H1 (cell line): ENCODE data around the gene ACOT2. TPM values are rescaled to one million over a fixed set of nuclear protein-coding genes. Genes with fewer than 3 reads are reported as not detected.
A peak's percentile ranks its signal among the peaks of the same experiment; 100 is the strongest.

ENCODE experiments used
- CTCF ChIA-PET: fragments of 300-600 bp; sonication (Branson Sonifier 250); formaldehyde crosslinking; loops from one replicate; lab custom pipeline; 2021; ENCODE audit not compliant: partially characterized antibody; lab: Charles Lee
- POLR2A ChIA-PET: fragments of 300-600 bp; sonication (Branson Sonifier 250); formaldehyde crosslinking; loops from one replicate; lab custom pipeline; 2021; ENCODE audit warnings: inconsistent platforms; ENCODE audit not compliant: partially characterized antibody; lab: Charles Lee
- DNase-seq, 2 experiments: peaks; one replicate each; pipeline versions ENCODE4 v3.0.0 to v3.0.0-alpha.2; 2010 to 2022; ENCODE audit warnings: low spot score in 2 of 2, low read depth in 1 of 2, mixed read lengths in 1 of 2
- FAIRE-seq: peaks from 2 replicates; lab custom pipeline; 2011; peaks lifted over from hg19 to GRCh38; lab: Jason Lieb, UNC
- H2AFZ ChIP-seq: 2 replicates; pipeline ENCODE4 v1.8.1; 2012; ENCODE audit warnings: low read length, inconsistent platforms
- H2AK5ac ChIP-seq: 2 replicates; pipeline ENCODE4 v1.6.1; 2013; ENCODE audit warnings: low read depth, low read length
- H2BK120ac ChIP-seq: replicated peaks from 2 replicates; pipeline ENCODE3; 2013; ENCODE audit warnings: low read depth, low read length, inconsistent platforms
- H2BK12ac ChIP-seq: 2 replicates; pipeline ENCODE4 v1.6.1; 2013; ENCODE audit warnings: low read depth, low read length
- H2BK15ac ChIP-seq: 2 replicates; pipeline ENCODE4 v1.6.1; 2013; ENCODE audit warnings: low read length
- H2BK20ac ChIP-seq: 2 replicates; pipeline ENCODE4 v1.6.1; 2013; ENCODE audit warnings: low read length
- H2BK5ac ChIP-seq: 2 replicates; pipeline ENCODE4 v1.6.1; 2013; ENCODE audit warnings: low read depth, low read length
- H3K14ac ChIP-seq: 2 replicates; pipeline ENCODE4 v1.6.1; 2013; ENCODE audit warnings: inconsistent platforms; ENCODE audit not compliant: insufficient read length
- H3K18ac ChIP-seq: 2 replicates; pipeline ENCODE4 v1.6.1; 2013; ENCODE audit warnings: low read length; ENCODE audit errors: extremely low read depth
- H3K23ac ChIP-seq: 2 replicates; pipeline ENCODE4 v1.6.1; 2013; ENCODE audit warnings: inconsistent platforms; ENCODE audit not compliant: insufficient read length
- H3K23me2 ChIP-seq: 2 replicates; pipeline ENCODE4 v1.6.1; 2013; ENCODE audit warnings: low read depth, low read length
- H3K27ac ChIP-seq: 2 replicates; pipeline ENCODE4 v1.6.1; 2011; ENCODE audit warnings: low read depth, low read length, inconsistent platforms
- H3K27me3 ChIP-seq, 4 experiments: replicated peaks in 1 of 4; 1 replicate in 1 of 4; 2 replicates in 3 of 4; pipeline versions ENCODE4 v1.6.1 to v1.8.1; 2011 to 2013; ENCODE audit warnings: low read length in 3 of 4, mild to moderate bottlenecking in 3 of 4, inconsistent platforms in 2 of 4, mixed read lengths in 2 of 4, moderate library complexity in 1 of 4; ENCODE audit not compliant: control insufficient read depth in 3 of 4, insufficient read depth in 3 of 4; ENCODE audit errors: extremely low read depth in 1 of 4
- H3K36me3 ChIP-seq, 4 experiments: 2 replicates each; pipeline versions ENCODE4 v1.6.1 to v1.8.1; 2011 to 2013; ENCODE audit warnings: mild to moderate bottlenecking in 4 of 4, low read length in 3 of 4, moderate library complexity in 2 of 4, control low read depth in 1 of 4, inconsistent platforms in 1 of 4; ENCODE audit not compliant: insufficient read depth in 4 of 4, control insufficient read depth in 2 of 4
- H3K4ac ChIP-seq: replicated peaks from 2 replicates; pipeline ENCODE3; 2013; ENCODE audit warnings: low read length, low read depth, mixed read lengths, inconsistent platforms; ENCODE audit not compliant: insufficient read length
- H3K4me1 ChIP-seq, 4 experiments: replicated peaks in 1 of 4; 1 replicate in 1 of 4; 2 replicates in 3 of 4; pipeline versions ENCODE4 v1.6.1 to v1.8.1; 2011 to 2013; ENCODE audit warnings: low read length in 3 of 4, inconsistent platforms in 2 of 4, mixed read lengths in 1 of 4; ENCODE audit not compliant: insufficient read depth in 4 of 4, control insufficient read depth in 3 of 4
- H3K4me2 ChIP-seq, 2 experiments: 2 replicates each; pipeline versions ENCODE4 v1.6.1 to v1.8.1; 2011 to 2013; ENCODE audit warnings: low read depth in 2 of 2, low read length in 2 of 2, control low read depth in 1 of 2, inconsistent platforms in 1 of 2, mild to moderate bottlenecking in 1 of 2; ENCODE audit not compliant: insufficient read depth in 1 of 2
- H3K4me3 ChIP-seq, 4 experiments: fragments of 200-600, 300-600 bp in 1 of 4; sonication (generic), shearing (Covaris generic), sonication (Bioruptor Twin) in 1 of 4; 2 replicates each; pipeline versions ENCODE4 v1.5.1 to v1.8.1; 2011 to 2016; ENCODE audit warnings: low read length in 4 of 4, low read depth in 3 of 4, control low read depth in 2 of 4, inconsistent platforms in 2 of 4, mild to moderate bottlenecking in 2 of 4, mixed read lengths in 1 of 4, moderate library complexity in 1 of 4; ENCODE audit not compliant: insufficient read depth in 2 of 4; ENCODE audit errors: extremely low read depth in 1 of 4
- H3K56ac ChIP-seq: replicated peaks from 2 replicates; pipeline ENCODE3; 2013; ENCODE audit warnings: low read depth, mild to moderate bottlenecking, mixed read lengths, low read length, inconsistent platforms; ENCODE audit not compliant: insufficient read length
- H3K79me1 ChIP-seq: 2 replicates; pipeline ENCODE4 v1.6.1; 2013; ENCODE audit warnings: low read depth, low read length, control low read depth
- H3K79me2 ChIP-seq, 2 experiments: 2 replicates each; pipeline versions ENCODE4 v1.6.1 to v1.8.1; 2012 to 2013; ENCODE audit warnings: low read length in 2 of 2, mild to moderate bottlenecking in 2 of 2, inconsistent platforms in 1 of 2; ENCODE audit not compliant: insufficient read depth in 2 of 2, control insufficient read depth in 1 of 2
- H3K9ac ChIP-seq, 4 experiments: replicated peaks in 1 of 4; 1 replicate in 1 of 4; 2 replicates in 3 of 4; pipeline versions ENCODE4 v1.6.1 to v1.8.1; 2011 to 2013; ENCODE audit warnings: low read depth in 3 of 4, low read length in 3 of 4, control low read depth in 2 of 4, mild to moderate bottlenecking in 2 of 4, moderate library complexity in 2 of 4, inconsistent platforms in 1 of 4; ENCODE audit errors: extremely low read depth in 1 of 4
- H3K9me3 ChIP-seq, 2 experiments: 2 replicates each; pipeline versions ENCODE4 v1.6.1 to v1.8.1; 2012 to 2013; ENCODE audit warnings: mild to moderate bottlenecking in 2 of 2, moderate library complexity in 2 of 2, control low read depth in 1 of 2, inconsistent platforms in 1 of 2, low read depth in 1 of 2, low read length in 1 of 2, mixed read lengths in 1 of 2; ENCODE audit not compliant: insufficient read depth in 2 of 2
- H4K20me1 ChIP-seq, 2 experiments: replicated peaks in 1 of 2; 2 replicates each; pipeline versions ENCODE3 to v1.8.1; 2011 to 2013; ENCODE audit warnings: inconsistent platforms in 2 of 2, low read length in 2 of 2, mild to moderate bottlenecking in 1 of 2; ENCODE audit not compliant: insufficient read depth in 2 of 2, control insufficient read depth in 1 of 2
- H4K5ac ChIP-seq: 2 replicates; pipeline ENCODE4 v1.6.1; 2013; ENCODE audit warnings: low read length, low read depth, mixed read lengths, inconsistent platforms; ENCODE audit not compliant: insufficient read length
- H4K8ac ChIP-seq: 2 replicates; pipeline ENCODE4 v1.8.0; 2013; ENCODE audit warnings: mild to moderate bottlenecking, moderate library complexity, low read length, inconsistent platforms; ENCODE audit not compliant: insufficient read depth; ENCODE audit errors: extremely low read depth
- H4K91ac ChIP-seq: replicated peaks from 2 replicates; pipeline ENCODE3; 2013; ENCODE audit warnings: low read length, mixed read lengths, inconsistent platforms; ENCODE audit not compliant: insufficient read length
- CEBPB ChIP-seq: IDR thresholded peaks from 2 replicates; pipeline ENCODE4 v1.6.1; 2012; ENCODE audit warnings: low read depth, low read length
- CREB1 ChIP-seq: IDR thresholded peaks from 2 replicates; pipeline ENCODE4 v1.6.1; 2012; ENCODE audit warnings: inconsistent platforms
- GABPA ChIP-seq: IDR thresholded peaks from 2 replicates; pipeline ENCODE4 v1.6.1; 2011; ENCODE audit warnings: mild to moderate bottlenecking, low read length, moderate library complexity, borderline replicate concordance; ENCODE audit not compliant: insufficient read depth
- GTF2F1 ChIP-seq: IDR thresholded peaks from 2 replicates; pipeline ENCODE4 v1.6.1; 2012; ENCODE audit warnings: low read depth, low read length, improper control_type of control experiment, borderline replicate concordance
- HDAC6 ChIP-seq: IDR thresholded peaks from one replicate; pipeline ENCODE4 v1.7.1; 2012; ENCODE audit warnings: low read depth, mild to moderate bottlenecking, inconsistent platforms, low read length, moderate library complexity
- KDM4A ChIP-seq: IDR thresholded peaks from one replicate; pipeline ENCODE4 v1.7.1; 2012; ENCODE audit warnings: low read depth, mild to moderate bottlenecking, moderate library complexity, low read length, inconsistent platforms; ENCODE audit not compliant: severe bottlenecking
- PHF8 ChIP-seq: fragments of 200-600 bp; sonication (generic); conservative IDR thresholded peaks from 2 replicates; pipeline ENCODE4 v1.7.1; 2012; ENCODE audit warnings: low read depth, mild to moderate bottlenecking, inconsistent platforms, low read length, moderate library complexity
- POLR2A ChIP-seq, 2 experiments: IDR thresholded peaks; 1 replicate in 1 of 2; 2 replicates in 1 of 2; pipeline ENCODE4 v1.6.1; 2011; ENCODE audit warnings: low read depth in 2 of 2, low read length in 2 of 2, mild to moderate bottlenecking in 2 of 2; ENCODE audit errors: control extremely low read depth in 1 of 2
- RBBP5 ChIP-seq: IDR thresholded peaks from 2 replicates; pipeline ENCODE4 v1.7.1; 2012; ENCODE audit warnings: low read depth, mild to moderate bottlenecking, inconsistent platforms, low read length, moderate library complexity, borderline replicate concordance
- TAF1 ChIP-seq: IDR thresholded peaks from 2 replicates; pipeline ENCODE4 v1.6.1; 2011; ENCODE audit warnings: mild to moderate bottlenecking, low read depth, low read length
- TAF7 ChIP-seq: optimal IDR thresholded peaks from 2 replicates; pipeline ENCODE3; 2011; ENCODE audit warnings: low read depth, mild to moderate bottlenecking, inconsistent platforms, low read length, moderate library complexity, borderline replicate concordance
- YY1 ChIP-seq: IDR thresholded peaks from 2 replicates; pipeline ENCODE4 v1.6.1; 2011; ENCODE audit warnings: low read depth, mild to moderate bottlenecking, low read length
- WGBS, 2 experiments: shearing (Covaris generic) in 1 of 2; methylation state at CpG; one replicate each; pipeline versions ENCODE4 v1.1.6 to v1.1.7; 2013 to 2015; ENCODE audit warnings: low lambda C conversion rate in 2 of 2, mixed read lengths in 2 of 2, inconsistent platforms in 1 of 2, low coverage in 1 of 2, missing lambda C conversion rate in 1 of 2; ENCODE audit not compliant: insufficient replicate concordance in 2 of 2, insufficient coverage in 1 of 2, insufficient read length in 1 of 2; ENCODE audit errors: extremely low coverage in 1 of 2, missing lambda C conversion rate in 1 of 2; 5-methylcytosine and 5-hydroxymethylcytosine counted together
- polyA plus RNA-seq, 7 experiments: library from polyadenylated mRNA; depleted of rRNA in 3 of 7; stranded (reverse) in 5 of 7; unstranded in 2 of 7; fragments of >200 nt in 5 of 7; fragments of 200-250 nt in 2 of 7; gene quantifications; 1 replicate in 5 of 7; 2 replicates in 1 of 7; 4 replicates in 1 of 7; pipeline versions ENCODE4 v1.2.1 to v1.2.3, GENCODE V29; 2011 to 2013; ENCODE audit warnings: missing spikeins in 2 of 7, mixed read lengths in 2 of 7
- total RNA-seq: library from RNA; stranded (reverse); fragmentation: NEBNext Ultra II Directional; extraction: Animal tissue kit (Norgen Biotek cat#: 25700); gene quantifications from 2 replicates; pipeline ENCODE4 v1.2.1, GENCODE V29; 2021

The ACOT2 gene
- total and polyA plus RNA-seq, 2 of the 8 experiments (the other 6 are each of a cell fraction or from before 2014, with no cell fraction given), result 5.8 to 5.9 TPM

DNA sequence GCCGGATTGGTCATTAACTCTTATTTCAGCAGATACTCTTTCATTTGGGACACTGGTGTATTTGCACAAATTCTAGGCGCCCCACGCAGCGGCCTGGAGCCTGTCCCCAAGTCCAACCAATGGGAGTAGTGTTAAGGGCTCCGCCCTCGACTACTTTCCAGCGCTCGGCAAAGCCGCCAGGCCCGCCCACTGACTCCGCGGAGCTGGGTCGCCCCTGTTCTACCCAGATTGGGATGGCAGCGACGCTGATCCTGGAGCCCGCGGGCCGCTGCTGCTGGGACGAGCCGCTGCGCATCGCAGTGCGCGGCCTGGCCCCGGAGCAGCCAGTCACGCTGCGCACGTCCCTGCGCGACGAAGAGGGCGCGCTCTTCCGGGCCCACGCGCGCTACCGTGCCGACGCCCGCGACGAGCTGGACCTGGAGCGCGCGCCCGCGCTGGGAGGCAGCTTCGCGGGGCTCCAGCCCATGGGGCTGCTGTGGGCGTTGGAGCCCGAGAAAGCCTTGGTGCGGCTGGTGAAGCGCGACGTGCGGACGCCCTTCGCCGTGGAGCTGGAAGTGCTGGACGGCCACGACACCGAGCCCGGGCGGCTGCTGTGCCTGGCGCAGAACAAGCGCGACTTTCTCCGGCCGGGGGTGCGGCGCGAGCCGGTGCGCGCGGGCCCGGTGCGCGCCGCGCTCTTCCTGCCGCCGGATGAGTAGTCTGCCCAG lies 43.5 kb downstream of the ACOT2 start, which contains the start of gene ACOT6:
TSS of gene ACOT6 (plus strand) at position 179 of the 707 bp plus-strand sequence. CDS start at position 234, 55 bp downstream.
- H4K8ac ChIP-seq, result peak within 1 kb of the TSS; percentile 92; the same call in 1 of the 2 replicates
- no peak within 1 kb of the TSS for H2BK20ac ChIP-seq
- no peak within 1 kb of the TSS; the same call in 1 of the 2 replicates for H3K27ac ChIP-seq
- WGBS, 2 experiments, result 1% methylated on average over 50 of the region's 84 CpGs; no CpG with 5 or more reads in 1 of the 2 experiments
- H4K5ac ChIP-seq, result no peak within 1 kb of the TSS
- H3K18ac ChIP-seq, result peak within 1 kb of the TSS; percentile 38
- no peak within 1 kb of the TSS for H3K23ac ChIP-seq
- H2AK5ac ChIP-seq, result no peak within 1 kb of the TSS
- H3K56ac ChIP-seq, result peak within 1 kb of the TSS; percentile 59
- H3K9ac ChIP-seq, result peak within 1 kb of the TSS; percentile 45 to 82 (median 70); a peak in 6 of 7 replicates
- peaks cover 5% of the 10 kb centered on the region; the same call in 1 of the 2 replicates for H3K23me2 ChIP-seq
- no peak within 1 kb of the TSS for H3K14ac ChIP-seq
- H2BK15ac ChIP-seq, result no peak within 1 kb of the TSS; the same call in 1 of the 2 replicates
- peak within 1 kb of the TSS; percentile 40 to 84 for H3K4me2 ChIP-seq
- peak in 1 of 2 experiments; percentile 89 for DNase-seq
- H3K79me2 ChIP-seq, result no peaks in the 10 kb centered on the region
- peak within 1 kb of the TSS; percentile 66; the same call in 1 of the 2 replicates for H2BK5ac ChIP-seq
- H3K9me3 ChIP-seq, result no peaks in the 10 kb centered on the region
- no peaks in the 10 kb centered on the region for H3K79me1 ChIP-seq
- H2BK120ac ChIP-seq, result no peak within 1 kb of the TSS
- no peak within 1 kb of the TSS for H3K4ac ChIP-seq
- CTCF ChIA-PET, result interaction anchor here (0.8 to 1.7 kb wide), 7 partner anchors 13 to 146 kb away, joined by 3 to 11 read pairs (median 4); no protein-coding TSS in a partner anchor
- no peak within 1 kb of the TSS for H4K91ac ChIP-seq
- peak within 1 kb of the TSS; percentile 46; the same call in 1 of the 2 replicates for H2BK12ac ChIP-seq
- POLR2A ChIA-PET, result interaction anchor here (0.6 to 2.4 kb wide), 16 partner anchors 8 to 477 kb away, joined by 3 to 14 read pairs (median 4); partner anchors contain the start of genes ACOT2, ACOT4, DNAL1 and PSEN1
- peak within 1 kb of the TSS; percentile 59; the same call in 1 of the 2 replicates for H2AFZ ChIP-seq
- H3K4me1 ChIP-seq, result peaks cover 0 to 5% (median 0%) of the 10 kb centered on the region in 4 experiments; a peak in 1 of 7 replicates
- no peaks in the 10 kb centered on the region for H4K20me1 ChIP-seq
- H3K36me3 ChIP-seq, result no peaks in the 10 kb centered on the region
- peak within 1 kb of the TSS; percentile 51 to 75 (median 70) for H3K4me3 ChIP-seq
- FAIRE-seq, result no peak
- H3K27me3 ChIP-seq, result peaks cover 0 to 32% (median 12%) of the 10 kb centered on the region in 4 experiments; a peak in 5 of 7 replicates
- TF ChIP-seq KDM4A (peak; percentile 94), CEBPB (no peak), TAF1 (peak; percentile 85), RBBP5 (peak; percentile 92; the same call in 1 of the 2 replicates), YY1 (0 out of 2 replicates have a peak, but pooled peaks have one; percentile 3), GTF2F1 (no peak), GABPA (peak; percentile 13; the same call in 1 of the 2 replicates), TAF7 (peak; percentile 81), CREB1 (peak; percentile 75), HDAC6 (no peak), POLR2A (IDR thresholded peaks at IDR 0.05; ENCODE audit: control extremely low read depth in 1 of 2, low read depth in 2 of 2, low read length in 2 of 2) (peak in 1 of 2 experiments; percentile 72; a peak in 2 of 3 replicates), PHF8 (peak; percentile 71; the same call in 1 of the 2 replicates)
